ENCODE measurements around the gene NPHP4.
"Not testable (repeated sequence)": the region's sequence is repeated elsewhere in the genome, so short reads cannot be mapped to it uniquely, and the experiment has no call there.

The NPHP4 gene

DNA sequence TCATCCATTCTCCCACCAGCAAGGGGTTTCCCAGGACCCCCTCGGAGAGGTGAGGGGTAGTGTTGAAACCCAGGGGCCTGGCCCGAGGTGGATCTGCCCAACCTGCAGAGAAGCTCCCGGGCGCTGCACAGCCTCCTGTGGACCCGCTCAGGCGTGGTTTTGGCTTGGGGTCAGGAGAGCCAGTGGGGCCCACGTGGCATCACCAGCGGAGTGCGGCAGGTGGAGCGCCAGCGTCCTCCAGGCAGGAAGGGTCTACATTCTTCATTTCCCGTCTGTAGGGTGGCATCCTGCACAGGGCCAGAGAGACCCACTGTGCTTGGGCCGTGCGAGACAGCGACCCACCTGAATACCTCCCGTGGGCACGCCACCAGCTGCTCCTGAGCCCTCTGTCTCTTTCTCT, 135.2 kb downstream of the NPHP4 start:
- no peak for DNase-seq (ENCODE audit: low read depth, low spot score)

DNA sequence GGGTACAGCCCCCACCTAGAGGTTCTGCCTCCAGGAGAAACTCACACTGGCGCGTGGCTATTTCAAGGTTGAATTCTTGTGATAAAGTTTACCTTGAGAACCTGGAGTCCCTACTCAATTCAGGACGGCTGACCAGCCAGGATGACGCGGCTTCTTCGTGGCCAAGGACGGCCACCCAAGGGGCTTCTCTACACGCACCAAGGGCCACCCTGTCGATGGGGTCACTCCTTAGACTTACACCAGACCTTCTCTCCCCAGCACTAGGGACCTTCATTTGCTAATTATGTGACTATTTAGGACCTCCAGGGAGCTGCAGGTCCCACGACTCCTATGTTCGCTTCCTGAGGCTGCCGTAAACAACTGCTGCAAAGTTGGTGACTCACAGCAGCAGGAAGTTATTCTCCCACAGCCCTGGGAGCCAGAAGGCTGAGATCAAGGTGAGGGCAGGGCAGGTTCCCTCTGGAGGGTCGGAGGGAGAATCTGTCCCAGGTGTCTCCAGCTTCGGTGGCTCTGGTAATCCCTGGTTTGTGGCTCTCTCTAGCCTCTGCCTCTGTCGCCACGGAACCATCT, 135.9 kb downstream of the NPHP4 start:
- no peak for DNase-seq (ENCODE audit: low read depth, low spot score)

DNA sequence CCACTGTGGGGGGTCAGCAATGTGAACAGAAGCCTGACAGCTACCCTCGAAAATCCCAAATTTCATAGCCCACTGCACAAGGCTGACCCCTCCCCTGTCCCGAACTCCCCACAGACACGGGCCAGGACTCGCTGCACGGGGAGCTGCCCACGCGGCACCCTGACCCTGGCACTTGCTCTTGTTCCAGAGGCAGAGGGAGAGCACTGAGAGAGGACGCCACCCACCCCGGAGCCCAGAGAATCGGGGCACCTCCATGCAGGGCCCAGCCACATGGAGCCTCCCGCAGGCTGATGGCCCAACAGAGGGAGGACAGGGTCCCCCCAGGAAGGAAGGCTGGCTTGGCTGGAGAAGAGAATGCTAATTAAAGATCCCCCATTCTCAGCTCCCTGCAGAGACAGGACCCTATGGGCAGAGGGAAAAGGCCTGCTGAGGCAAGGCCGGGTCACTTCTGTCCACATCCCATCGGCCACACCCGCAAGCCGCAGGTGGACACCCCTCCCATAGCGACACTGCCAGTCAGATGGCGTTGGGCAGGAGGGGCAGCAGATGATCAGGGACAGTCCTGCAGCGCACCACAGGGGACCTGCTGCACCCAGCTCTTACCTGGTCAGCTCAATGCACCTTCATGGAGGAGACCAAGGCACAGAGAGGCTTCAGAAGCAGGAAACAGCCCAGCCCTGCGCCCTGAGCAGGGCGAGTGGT, 136.9 kb downstream of the NPHP4 start:
- DNase-seq (ENCODE audit: low read depth, low spot score), result no peak

DNA sequence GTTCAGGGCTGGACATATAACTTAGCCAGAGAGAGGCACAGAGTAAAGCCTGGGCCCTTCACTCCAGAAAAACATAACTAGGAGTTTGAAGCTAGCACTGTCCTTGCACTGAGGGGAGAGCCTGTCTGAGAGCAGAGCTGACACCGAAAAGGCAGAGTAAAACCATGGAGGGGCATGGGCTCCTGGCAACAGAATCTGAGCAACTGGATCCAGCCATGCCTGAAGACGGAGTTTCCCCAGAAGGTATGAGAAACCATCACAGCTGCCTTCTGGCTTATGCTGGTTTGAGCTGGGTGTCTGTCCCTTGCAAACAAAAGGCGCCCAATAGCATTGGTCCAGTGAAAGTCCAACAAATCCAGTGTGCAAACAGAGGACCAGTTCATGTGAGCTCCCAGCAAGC, 137.5 kb downstream of the NPHP4 start:
- DNase-seq (ENCODE audit: low read depth, low spot score), result no peak

DNA sequence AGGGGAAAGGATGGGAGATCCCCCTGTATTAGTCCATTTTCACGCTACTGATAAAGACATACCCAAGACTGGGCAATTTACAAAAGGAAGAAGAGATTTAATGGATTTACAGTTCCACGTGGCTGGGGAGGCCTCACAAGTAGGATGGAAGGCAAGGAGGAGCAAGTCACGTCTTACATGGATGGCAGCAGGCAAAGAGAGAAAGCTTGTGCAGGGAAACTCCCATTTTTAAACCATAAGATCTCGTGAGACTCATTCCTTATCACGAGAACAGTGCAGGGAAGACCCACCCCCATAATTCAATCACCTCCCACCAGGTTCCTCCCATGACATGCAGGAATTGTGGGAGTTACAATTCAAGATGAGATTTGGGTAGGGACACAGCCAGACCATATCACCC, 138.4 kb downstream of the NPHP4 start:
- not testable (repeated sequence) for DNase-seq (ENCODE audit: low read depth, low spot score)

DNA sequence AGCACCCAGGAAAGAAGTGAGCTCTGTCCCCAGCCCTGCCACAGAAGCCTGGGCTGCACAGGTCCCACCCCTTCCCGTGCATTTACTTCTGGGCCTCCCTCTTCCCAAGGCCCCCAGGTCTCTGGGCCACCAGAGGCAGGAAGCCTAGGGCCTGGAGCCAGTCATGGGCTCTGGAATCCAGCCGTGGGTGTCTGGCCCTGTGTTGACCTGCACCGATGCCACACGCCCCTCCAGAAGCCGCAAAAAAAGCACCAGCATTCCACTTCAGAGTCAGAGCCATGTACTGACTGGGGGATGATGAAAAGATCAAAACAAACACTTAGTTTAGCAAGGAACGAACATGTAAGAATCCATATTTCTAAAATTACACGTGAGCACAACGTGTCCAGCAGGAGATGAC, 141.7 kb downstream of the NPHP4 start:
- DNase-seq (ENCODE audit: low read depth, low spot score), result no peak

DNA sequence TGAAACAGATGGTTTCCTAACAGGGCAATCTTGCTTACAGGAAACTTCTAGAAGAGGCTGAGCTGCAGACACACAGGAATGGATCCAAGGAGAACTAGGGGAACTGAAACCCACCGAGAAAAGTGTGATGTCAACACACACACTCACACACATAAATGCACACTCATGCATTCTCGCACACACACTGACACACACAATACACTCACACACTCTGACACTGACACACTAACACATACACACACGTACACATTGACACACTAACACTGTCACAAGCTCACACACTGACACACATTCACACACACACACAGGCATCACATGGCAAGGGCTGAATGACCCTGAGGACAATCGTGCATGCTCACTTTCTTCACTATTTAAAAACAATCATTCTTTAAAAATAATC, 142.7 kb downstream of the NPHP4 start:
- no peak for DNase-seq (ENCODE audit: low read depth, low spot score)

DNA sequence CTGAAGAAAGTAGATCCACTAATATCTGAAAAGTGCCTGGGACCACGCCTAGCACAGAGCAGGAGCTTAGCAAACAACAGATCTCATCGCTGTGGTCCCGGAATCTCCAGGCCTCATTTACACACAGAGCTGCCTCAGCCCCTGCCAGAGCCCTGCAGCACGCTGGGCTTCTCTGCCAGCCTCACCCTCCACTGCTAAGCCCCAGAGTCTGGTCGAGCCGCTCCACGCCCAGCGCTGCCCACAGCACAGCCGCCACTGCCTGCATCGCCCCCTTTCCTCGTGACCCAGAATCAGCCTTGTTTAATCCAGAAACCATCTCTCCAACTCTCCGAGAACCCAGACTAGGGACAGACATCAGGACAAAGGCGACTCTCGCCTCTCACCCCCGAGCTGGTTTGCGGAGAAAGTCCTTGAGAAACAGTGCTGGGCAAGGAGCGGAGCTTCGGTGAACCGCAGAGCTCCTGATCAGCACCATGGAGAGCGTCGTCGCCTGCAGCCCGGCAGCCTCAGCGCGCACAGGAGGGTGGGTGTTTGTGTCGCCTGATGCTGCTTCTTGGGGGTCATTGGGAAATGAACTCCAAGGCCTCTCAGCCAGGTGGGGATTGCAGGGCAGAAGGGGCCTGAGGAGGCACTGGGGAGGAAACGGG, 145.1 kb downstream of the NPHP4 start:
- DNase-seq (ENCODE audit: low read depth, low spot score), result no peak

DNA sequence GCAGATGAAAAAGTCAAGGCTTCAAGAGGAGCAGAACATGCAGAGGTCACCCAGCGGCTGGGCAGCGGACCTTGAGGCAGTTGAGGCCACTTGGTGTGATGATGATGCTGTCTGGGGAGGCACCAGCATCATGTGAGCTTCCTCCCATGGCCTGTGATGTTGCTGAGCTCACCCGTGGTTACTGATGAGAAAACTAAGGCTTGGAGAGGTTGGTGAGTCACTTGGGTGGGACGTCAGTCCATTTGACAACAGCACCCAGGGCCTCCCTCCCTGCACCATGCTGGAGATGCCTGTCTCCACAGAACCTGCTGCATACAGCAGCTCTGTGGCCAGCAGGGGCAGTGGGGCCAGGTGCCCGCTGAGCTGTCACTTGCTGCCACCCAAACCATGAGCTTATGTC, 146.8 kb downstream of the NPHP4 start:
- DNase-seq (ENCODE audit: low read depth, low spot score), result no peak

DNA sequence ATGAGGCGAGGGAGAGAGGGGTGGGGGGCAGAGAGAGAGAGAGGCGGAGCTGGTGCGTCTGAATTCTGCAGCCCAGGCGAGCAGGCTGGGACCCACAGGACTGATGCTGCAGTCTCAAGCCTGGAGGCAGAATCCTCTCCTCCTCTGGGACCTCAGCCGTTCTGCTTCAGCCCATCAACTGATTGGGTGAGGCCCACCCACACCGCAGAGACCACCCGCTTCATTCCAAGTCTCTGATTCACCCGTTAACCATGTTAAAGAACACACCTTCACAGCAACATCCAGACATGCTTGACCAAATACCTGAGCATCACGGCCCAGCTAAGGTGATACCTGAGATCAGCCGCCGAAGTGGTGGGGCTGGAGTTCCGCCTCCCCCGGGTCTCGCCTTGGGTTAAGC, 147.8 kb downstream of the NPHP4 start:
- no peak for DNase-seq (ENCODE audit: low read depth, low spot score)

DNA sequence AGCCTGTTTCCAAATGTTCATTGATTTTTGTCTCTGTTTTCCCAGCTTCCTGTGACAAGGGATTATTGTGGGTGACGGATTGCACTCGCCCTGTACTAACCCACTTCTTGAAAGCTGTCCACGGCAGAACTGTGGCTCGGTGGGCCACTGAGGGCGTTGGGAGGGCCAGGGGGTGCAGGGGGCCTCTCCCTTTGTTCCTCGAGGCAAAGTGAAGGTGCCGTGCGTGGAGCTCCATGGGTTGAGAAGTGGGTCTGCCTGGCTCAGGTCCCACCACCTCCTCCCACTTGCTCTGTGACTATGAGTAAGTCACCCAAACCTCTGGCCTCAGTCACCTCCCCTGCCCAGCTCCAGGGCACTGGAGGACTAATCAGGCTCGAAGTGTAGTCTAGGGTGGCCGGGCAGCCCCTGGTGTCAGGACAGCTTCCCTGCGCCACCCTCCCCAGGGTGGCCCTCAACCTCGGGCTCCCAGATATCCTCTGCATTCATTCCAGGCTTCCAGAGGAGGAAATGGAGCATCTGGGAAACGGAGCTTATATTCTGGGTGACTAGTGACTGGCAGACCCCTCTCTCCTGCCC, 148.6 kb downstream of the NPHP4 start:
- no peak for DNase-seq (ENCODE audit: low read depth, low spot score)

DNA sequence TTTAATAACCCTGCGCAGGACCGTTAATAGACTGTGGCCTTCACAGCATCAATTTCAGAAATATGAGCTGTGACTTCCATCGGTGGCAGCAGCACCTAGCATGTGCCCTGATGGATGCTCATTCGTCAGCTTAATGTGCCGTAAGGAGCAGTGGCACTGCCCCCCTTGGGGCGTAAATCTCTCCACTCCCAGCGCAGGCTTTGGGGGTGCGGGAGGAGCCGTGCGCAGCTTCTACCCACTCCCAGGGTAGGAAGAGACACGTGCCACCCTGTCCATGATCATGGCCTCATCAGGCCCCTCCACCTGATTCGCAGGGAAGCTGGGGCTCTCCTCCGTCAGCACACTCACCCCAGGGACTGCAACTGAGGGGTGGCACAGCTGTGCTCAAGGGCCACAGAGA, 149.5 kb downstream of the NPHP4 start:
- no peak for DNase-seq (ENCODE audit: low read depth, low spot score)

DNA sequence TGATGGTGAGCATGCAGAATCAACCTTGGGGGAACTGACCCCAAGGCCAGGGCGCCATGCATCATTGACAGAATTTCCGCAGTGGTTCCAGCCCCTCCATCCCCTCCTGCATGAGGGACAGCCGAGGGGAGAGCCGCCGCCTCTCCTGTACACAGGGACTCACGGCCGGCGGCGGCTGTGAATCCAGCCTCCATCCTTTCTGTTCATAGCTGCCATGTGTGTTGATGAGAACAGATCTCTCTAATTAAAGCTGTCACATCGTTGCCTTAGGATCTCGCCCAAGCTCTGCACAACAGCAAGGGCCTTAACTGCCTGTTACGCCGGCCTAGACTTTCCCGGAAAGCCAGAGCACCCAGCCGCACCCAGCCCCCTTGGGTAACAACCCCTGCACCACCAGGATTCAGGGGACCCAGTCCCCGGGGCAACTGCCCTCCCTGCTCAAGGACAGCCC, 151.6 kb downstream of the NPHP4 start:
- no peak for DNase-seq (ENCODE audit: low read depth, low spot score)

DNA sequence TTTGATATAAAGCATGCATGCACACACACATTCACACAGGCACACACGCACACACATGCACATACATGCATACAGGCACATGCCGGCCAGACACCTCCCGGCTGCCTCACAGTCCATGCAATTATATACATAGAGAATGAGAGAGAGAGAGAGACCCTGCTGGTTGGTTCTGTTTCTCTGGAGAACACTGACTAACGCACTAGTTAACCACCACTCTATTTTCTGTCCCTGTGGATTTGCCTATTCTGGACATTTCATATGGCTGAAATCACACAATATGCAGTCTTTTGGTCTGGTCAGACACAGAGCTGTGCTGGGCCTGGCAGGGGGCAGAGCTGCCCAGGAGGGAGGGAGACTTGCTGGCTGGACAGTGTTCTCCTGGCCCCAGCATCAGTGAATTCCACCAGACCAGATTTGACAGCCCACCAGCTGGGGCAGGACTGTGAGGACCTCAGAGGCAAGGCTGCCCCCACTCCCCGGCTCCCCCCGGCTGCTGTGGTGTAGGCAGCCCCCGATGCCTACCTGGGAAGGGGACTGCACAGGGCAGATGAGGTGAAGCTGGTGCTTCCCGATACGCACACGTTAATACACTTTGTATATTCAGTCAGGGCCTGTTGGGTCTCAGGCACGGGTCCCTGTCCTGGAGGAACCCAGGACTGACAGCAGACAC, 152.2 kb downstream of the NPHP4 start:
- DNase-seq (ENCODE audit: low read depth, low spot score), result no peak

DNA sequence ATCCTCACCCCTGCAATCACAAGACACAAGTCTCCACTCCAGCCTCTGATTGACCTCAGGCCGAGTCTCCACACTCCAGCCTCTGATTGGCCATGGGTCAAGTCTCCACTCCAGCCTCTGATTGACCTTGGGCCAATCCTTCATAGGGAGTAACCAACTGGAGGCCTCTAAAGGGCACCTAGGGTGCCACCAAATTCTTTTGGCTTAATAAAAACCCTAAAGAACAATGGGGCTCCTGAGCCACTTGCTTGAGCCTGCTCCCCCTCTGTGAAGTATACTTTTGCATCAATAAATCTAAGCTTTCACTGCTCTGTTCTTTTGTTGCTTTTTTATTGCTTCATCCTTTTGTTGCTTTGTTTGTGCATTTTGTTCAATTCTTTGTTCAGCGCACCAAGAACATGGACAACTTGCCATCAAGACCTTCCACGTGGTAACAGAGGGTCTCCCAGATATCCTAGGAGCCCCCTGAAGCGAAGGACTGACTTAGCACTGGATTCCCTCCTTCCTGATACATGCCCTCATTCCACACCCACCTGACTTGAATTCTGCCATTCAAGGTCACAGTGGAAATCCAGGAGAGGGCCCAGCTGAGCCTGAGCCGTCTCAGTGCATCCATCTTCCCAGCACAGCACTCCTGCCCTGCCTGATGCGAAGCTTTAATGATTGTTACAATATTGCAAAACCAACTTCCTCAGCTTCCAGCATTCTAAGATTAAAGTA, 152.9 kb downstream of the NPHP4 start:
- DNase-seq (ENCODE audit: low read depth, low spot score), result no peak

DNA sequence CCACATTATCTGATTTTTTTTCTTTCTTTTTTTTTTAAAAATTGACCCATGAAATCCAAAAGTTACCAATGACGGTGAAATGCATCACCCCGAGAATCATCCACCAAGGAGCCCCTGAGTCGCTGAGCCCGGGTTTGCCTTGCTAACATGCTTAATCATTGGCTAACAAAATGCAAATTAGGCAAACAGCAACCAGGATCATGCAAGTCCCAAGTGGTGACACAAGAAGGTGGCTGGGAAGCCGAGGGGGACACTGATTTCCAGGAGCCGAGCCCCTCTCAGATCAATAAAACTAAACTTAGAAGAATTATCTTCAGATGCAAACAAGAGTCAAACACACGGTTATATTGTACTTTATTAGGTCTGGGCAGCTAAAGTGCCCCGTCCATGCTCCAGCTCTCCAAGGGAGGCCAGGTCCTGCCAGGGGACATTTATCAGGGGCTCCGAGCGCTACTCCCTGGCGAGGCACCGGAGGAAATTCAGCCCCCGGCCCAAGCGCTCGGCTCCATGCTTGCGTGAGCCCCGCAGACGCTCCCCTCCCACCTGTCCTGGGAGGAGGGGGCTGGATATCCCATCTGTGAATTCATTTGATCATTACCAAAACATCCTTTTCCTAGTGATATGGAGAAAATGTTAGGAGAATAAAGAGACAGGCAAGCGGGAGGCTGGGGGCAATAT, 154.1 kb downstream of the NPHP4 start:
- DNase-seq (ENCODE audit: low read depth, low spot score), result no peak

DNA sequence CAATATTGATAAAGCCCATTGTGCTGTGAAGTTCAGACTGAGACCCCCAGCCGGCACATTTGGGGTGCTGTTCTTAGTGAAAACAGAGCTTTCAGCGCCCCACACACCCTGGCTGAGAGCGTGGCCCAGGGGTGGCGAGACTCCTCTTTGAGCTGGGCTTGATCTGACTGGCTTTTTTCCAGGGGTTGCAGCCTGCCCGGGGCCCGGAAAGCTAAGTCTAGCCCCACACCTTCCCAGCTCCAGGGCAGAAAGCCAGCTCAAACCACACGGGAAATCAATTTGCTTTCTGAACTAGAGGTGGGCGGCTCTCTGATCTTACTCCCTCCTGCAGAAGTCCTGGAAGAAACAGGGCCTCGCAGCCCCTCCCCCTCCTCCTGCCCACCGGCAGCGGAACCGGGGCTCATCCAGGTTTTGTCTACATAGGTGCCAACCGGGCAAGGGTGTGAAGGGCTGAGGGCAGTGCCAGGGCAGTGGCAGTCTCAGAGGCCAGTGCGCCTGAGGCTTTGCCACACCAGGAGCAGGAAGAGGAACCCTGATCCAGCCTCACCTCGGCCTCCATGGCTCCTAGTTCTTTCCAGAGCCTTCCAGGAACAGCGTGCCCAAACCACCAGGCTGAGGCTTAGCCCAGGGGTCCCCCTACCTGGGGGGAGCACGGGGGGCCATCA, 155.3 kb downstream of the NPHP4 start:
- no peak for DNase-seq (ENCODE audit: low read depth, low spot score)

DNA sequence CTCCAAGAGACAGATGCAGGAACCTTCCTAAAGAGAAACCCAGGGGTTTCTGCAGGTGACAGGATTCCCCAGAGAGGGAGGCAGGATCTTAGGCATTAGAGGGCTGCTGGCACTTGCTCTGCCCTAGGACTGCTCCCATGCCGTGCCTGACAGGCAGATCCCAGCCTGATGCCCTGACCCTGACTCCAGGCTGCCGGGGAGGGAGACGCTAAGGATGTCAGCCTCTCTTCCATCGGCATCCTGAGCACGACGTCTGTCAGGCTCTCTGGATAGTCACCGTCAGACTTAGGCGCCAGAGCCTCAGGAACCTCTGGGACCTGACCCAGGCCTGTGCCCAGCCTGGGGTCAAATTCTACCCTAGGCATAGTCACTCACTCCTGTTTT, 157.1 kb downstream of the NPHP4 start:
- no peak for DNase-seq (ENCODE audit: low read depth, low spot score)

DNA sequence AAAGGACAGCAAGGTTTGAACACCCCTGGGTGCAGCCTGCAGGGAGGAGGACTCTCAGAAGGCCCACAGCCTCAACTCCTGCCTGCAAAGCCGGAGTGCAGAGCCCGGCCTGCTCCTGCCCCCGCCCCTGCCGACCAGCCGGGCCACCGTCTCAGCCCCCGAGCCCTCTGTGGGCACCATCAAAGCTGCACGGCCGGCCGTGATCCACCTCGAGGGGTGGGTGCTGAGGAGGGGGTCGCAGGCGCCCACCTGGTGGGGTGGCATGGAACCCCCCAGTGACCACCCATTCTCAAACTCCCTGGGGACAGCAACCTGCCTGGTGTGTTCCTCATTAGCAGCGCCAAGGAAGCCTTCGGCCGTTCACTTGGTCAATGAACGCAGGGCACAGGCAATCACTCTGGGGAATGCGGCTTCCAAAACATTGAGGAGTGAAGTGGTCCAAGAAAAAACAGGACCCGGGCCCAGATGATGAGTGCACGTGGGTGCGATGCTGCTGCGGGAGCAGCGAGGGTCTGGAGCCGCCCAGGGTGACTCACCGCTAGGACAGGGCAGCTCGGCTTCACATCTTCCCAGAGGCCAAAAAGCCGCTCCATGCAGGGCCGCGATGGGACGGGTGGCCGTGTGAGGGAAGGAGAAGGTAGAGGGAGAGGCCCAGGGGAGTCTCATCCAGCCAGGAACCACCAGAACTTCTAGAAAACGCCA, 157.6 kb downstream of the NPHP4 start:
- DNase-seq (ENCODE audit: low read depth, low spot score), result no peak

DNA sequence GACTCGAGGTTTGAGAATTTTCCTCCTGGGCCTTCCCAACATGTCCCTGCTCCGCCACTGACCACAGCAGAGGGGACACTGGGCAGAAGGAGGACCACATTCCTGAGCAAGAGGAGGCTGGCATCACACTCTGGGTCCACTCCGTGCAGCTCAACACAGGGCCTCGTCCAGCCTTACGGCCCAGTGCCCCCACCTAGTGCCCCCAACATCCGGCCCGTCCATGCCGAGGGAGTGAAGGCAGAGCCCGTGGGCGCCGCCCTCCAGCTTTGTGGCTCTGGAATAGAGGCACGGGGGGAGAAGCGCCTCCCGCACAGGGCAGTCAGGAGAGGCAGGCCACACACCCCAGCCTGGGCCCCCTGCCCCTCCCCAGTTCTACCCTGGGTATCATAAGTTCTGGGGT, 158.3 kb downstream of the NPHP4 start:
- DNase-seq (ENCODE audit: low read depth, low spot score), result no peak
